HL-60 (cell line): ENCODE measurements around the gene MYO5B.
A peak's percentile ranks its signal among the peaks of the same experiment; 100 is the strongest.

Experiments used
- DNase-seq, 2 experiments: peaks; one replicate each; pipeline ENCODE4 v3.0.0-alpha.2; 2010 to 2020; ENCODE audit warnings: low read depth in 1 of 2, low spot score in 1 of 2
- H3K27ac ChIP-seq: fragments of 250-450 bp; sonication (Bioruptor Pico); replicated peaks from 2 replicates; pipeline ENCODE4 v1.5.1; 2020; ENCODE audit warnings: mild to moderate bottlenecking, moderate library complexity
- H3K27me3 ChIP-seq: fragments of 250-450 bp; sonication (Bioruptor Pico); 2 replicates; pipeline ENCODE4 v1.5.1; 2021; ENCODE audit warnings: mild to moderate bottlenecking, moderate library complexity; ENCODE audit not compliant: insufficient read depth, poor library complexity, severe bottlenecking
- H3K4me3 ChIP-seq: replicated peaks from 2 replicates; pipeline ENCODE4 v1.5.1; 2011; ENCODE audit warnings: mild to moderate bottlenecking, control low read depth, low read length; ENCODE audit not compliant: insufficient read depth
- CTCF ChIP-seq: IDR thresholded peaks from one replicate; pipeline ENCODE4 v1.5.1; 2011; ENCODE audit warnings: low read length, control low read depth, inconsistent platforms; ENCODE audit not compliant: insufficient read depth
- GABPA ChIP-seq: IDR thresholded peaks from 2 replicates; pipeline ENCODE4 v1.6.1; 2012; ENCODE audit warnings: low read depth
- POLR2AphosphoS5 ChIP-seq: IDR thresholded peaks from 2 replicates; pipeline ENCODE4 v1.6.1; 2012; ENCODE audit warnings: low read depth
- SPI1 ChIP-seq: IDR thresholded peaks from 2 replicates; pipeline ENCODE4 v1.6.1; 2012; ENCODE audit warnings: low read depth, mild to moderate bottlenecking, borderline replicate concordance
- TF ChIP-seq, protein P1 (sequence below): IDR thresholded peaks from 2 replicates; pipeline ENCODE4 v1.6.1; 2012; ENCODE audit warnings: low read depth; ENCODE audit not compliant: insufficient replicate concordance

The MYO5B gene

GRCh38 chr18:49901862-49902340, 293.0 kb downstream of the MYO5B start:
- no peak for DNase-seq
- Histone ChIP-seq H3K27ac (no peak overlapping the region), H3K4me3 (no peak overlapping the region), H3K27me3 (peaks cover 6% of the 10 kb centered on the region)
- TF ChIP-seq, protein P1, sequence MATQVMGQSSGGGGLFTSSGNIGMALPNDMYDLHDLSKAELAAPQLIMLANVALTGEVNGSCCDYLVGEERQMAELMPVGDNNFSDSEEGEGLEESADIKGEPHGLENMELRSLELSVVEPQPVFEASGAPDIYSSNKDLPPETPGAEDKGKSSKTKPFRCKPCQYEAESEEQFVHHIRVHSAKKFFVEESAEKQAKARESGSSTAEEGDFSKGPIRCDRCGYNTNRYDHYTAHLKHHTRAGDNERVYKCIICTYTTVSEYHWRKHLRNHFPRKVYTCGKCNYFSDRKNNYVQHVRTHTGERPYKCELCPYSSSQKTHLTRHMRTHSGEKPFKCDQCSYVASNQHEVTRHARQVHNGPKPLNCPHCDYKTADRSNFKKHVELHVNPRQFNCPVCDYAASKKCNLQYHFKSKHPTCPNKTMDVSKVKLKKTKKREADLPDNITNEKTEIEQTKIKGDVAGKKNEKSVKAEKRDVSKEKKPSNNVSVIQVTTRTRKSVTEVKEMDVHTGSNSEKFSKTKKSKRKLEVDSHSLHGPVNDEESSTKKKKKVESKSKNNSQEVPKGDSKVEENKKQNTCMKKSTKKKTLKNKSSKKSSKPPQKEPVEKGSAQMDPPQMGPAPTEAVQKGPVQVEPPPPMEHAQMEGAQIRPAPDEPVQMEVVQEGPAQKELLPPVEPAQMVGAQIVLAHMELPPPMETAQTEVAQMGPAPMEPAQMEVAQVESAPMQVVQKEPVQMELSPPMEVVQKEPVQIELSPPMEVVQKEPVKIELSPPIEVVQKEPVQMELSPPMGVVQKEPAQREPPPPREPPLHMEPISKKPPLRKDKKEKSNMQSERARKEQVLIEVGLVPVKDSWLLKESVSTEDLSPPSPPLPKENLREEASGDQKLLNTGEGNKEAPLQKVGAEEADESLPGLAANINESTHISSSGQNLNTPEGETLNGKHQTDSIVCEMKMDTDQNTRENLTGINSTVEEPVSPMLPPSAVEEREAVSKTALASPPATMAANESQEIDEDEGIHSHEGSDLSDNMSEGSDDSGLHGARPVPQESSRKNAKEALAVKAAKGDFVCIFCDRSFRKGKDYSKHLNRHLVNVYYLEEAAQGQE, result no peak
- TF ChIP-seq POLR2AphosphoS5 (no peak), CTCF (no peak), GABPA (no peak), SPI1 (no peak)

GRCh38 chr18:49899657-49900330, 295.2 kb downstream of the MYO5B start:
- Histone ChIP-seq H3K4me3 (no peak overlapping the region), H3K27me3 (peaks cover 3% of the 10 kb centered on the region), H3K27ac (no peak overlapping the region)
- DNase-seq, result no peak
- TF ChIP-seq POLR2AphosphoS5, result no peak
- no peak for TF ChIP-seq SPI1
- TF ChIP-seq, protein P1, result no peak
- TF ChIP-seq CTCF, result no peak
- no peak for TF ChIP-seq GABPA

GRCh38 chr18:49898421-49898820, 296.5 kb downstream of the MYO5B start:
- H3K4me3 ChIP-seq, result no peak overlapping the region
- peaks cover 3% of the 10 kb centered on the region for H3K27me3 ChIP-seq
- DNase-seq, result peak; percentile 18 to 64
- no peak overlapping the region for H3K27ac ChIP-seq
- no peak for TF ChIP-seq GABPA
- TF ChIP-seq, protein P1, result peak; percentile 100
